HG03108 (cell line): ENCODE measurements around the gene OR10H2.
"Not testable (repeated sequence)": the region's sequence is repeated elsewhere in the genome, so short reads cannot be mapped to it uniquely, and the experiment has no call there.

ENCODE experiments used
- ATAC-seq: cut with Tn5 transposase; IDR thresholded peaks from one replicate; pipeline ENCODE4 v1.9.1; 2021; ENCODE audit warnings: moderate library complexity; ENCODE audit not compliant: unreplicated experiment

OR10H2 gene

GRCh38 chr19:15759962-15760565, 32.2 kb downstream of the OR10H2 start:
- no peak for ATAC-seq

GRCh38 chr19:15769586-15769985, 41.8 kb downstream of the OR10H2 start:
- ATAC-seq = no peak

GRCh38 chr19:15774159-15774558, 46.3 kb downstream of the OR10H2 start:
- not testable (repeated sequence) for ATAC-seq

- no peak for ATAC-seq
Observed at GRCh38 chr19:15775249-15775648, 47.4 kb downstream of the OR10H2 start.

- no peak for ATAC-seq
Observed at GRCh38 chr19:15776264-15776663, 48.4 kb downstream of the OR10H2 start.

GRCh38 chr19:15776991-15777970, 49.5 kb downstream of the OR10H2 start:
- ATAC-seq = no peak
